Fibroblast of pulmonary artery (primary cell): Measurements from ENCODE around the gene SRRM3.
"Not testable (repeated sequence)": the region's sequence is repeated elsewhere in the genome, so short reads cannot be mapped to it uniquely, and the experiment has no call there.

Source experiments
- DNase-seq: peaks from one replicate; pipeline ENCODE4 v3.0.0-alpha.2; 2010; ENCODE audit warnings: low read depth
- H3K4me3 ChIP-seq: replicated peaks from 2 replicates; pipeline ENCODE4 v1.5.1; 2011; ENCODE audit warnings: low read depth, mild to moderate bottlenecking, control low read depth, low read length, moderate library complexity
- CTCF ChIP-seq: IDR thresholded peaks from 2 replicates; pipeline ENCODE4 v1.5.1; 2011; ENCODE audit warnings: mild to moderate bottlenecking, control low read depth, low read length, inconsistent platforms; ENCODE audit errors: missing control alignments

SRRM3 gene

GRCh38 chr7:76302347-76303201, 100.9 kb downstream of the SRRM3 start, which contains the start of gene HSPB1:
Gene HSPB1, plus strand, starts transcription at chr7:76302673. Its CDS starts 40 bp downstream, at chr7:76302713.
- H3K4me3 ChIP-seq: peak within 1 kb of the TSS; percentile 96
- peak; percentile 94 for DNase-seq
- TF ChIP-seq CTCF: no peak

GRCh38 chr7:76303202-76304147, 101.8 kb downstream of the SRRM3 start:
- peak; percentile 96 for DNase-seq
- peak overlapping the region; percentile 96 for H3K4me3 ChIP-seq
- TF ChIP-seq CTCF: no peak

- no peak for TF ChIP-seq CTCF
- DNase-seq: no peak
- H3K4me3 ChIP-seq: no peak overlapping the region
Measured at GRCh38 chr7:76304888-76305375, 103.2 kb downstream of the SRRM3 start.

- not testable (repeated sequence) for H3K4me3 ChIP-seq, DNase-seq
Measured at GRCh38 chr7:76308874-76309273, 107.2 kb downstream of the SRRM3 start.

GRCh38 chr7:76309341-76310101, 107.8 kb downstream of the SRRM3 start:
- not testable (repeated sequence) for H3K4me3 ChIP-seq, DNase-seq

- no peak for TF ChIP-seq CTCF
- H3K4me3 ChIP-seq: no peak overlapping the region
- no peak for DNase-seq
Measured at GRCh38 chr7:76310102-76310957, 108.6 kb downstream of the SRRM3 start.

- DNase-seq, H3K4me3 ChIP-seq: not testable (repeated sequence)
Measured at GRCh38 chr7:76311838-76312237, 110.1 kb downstream of the SRRM3 start.
